Activated CD4-positive, alpha-beta T cell treated with anti-CD3 and anti-CD28 coated beads, Interleukin-2, amount 10 ng/mL, durations not matched to agents 24 days and 14 days (primary cell): ENCODE results near the gene LRP8. TPM values are rescaled to one million over a fixed set of nuclear protein-coding genes. Genes with fewer than 3 reads are reported as not detected.
A peak's percentile ranks its signal among the peaks of the same experiment; 100 is the strongest.

Experiments
- DNase-seq: peaks from one replicate; pipeline ENCODE4 v3.0.0; 2022
- H3K27ac Mint-ChIP-seq: one replicate; pipeline ENCODE4 v1.8.0; 2022; ENCODE audit warnings: mild to moderate bottlenecking, mixed read lengths
- H3K27me3 Mint-ChIP-seq: one replicate; pipeline ENCODE4 v1.8.0; 2022; ENCODE audit warnings: mixed read lengths
- H3K36me3 Mint-ChIP-seq: one replicate; pipeline ENCODE4 v1.8.0; 2022; ENCODE audit warnings: low read depth, mild to moderate bottlenecking, mixed read lengths
- H3K4me1 Mint-ChIP-seq: one replicate; pipeline ENCODE4 v1.8.0; 2021; ENCODE audit warnings: mixed read lengths
- H3K4me3 Mint-ChIP-seq: one replicate; pipeline ENCODE4 v1.8.0; 2022; ENCODE audit warnings: mild to moderate bottlenecking, moderate library complexity, mixed read lengths
- H3K9me3 Mint-ChIP-seq: one replicate; pipeline ENCODE4 v1.8.0; 2021; ENCODE audit warnings: mixed read lengths
- intact Hi-C: fragments of 100-400 bp; cut with micrococcal nuclease; formaldehyde crosslinking; loops from one replicate; pipeline ENCODE4 v1.15.1; 2023
- total RNA-seq: library from RNA; stranded (reverse); gene quantifications from 2 replicates; pipeline ENCODE4 v1.2.3, GENCODE V29; 2022

LRP8 gene
- total RNA-seq, result 76.8 and 81.6 TPM in 2 replicates

- Mint-ChIP-seq H3K9me3 (no peaks in the 10 kb centered on the region), H3K27me3 (no peaks in the 10 kb centered on the region), H3K4me1 (peaks cover 32% of the 10 kb centered on the region), H3K36me3 (peaks cover 34% of the 10 kb centered on the region), H3K4me3 (peak within 1 kb of the TSS; percentile 99), H3K27ac (peak within 1 kb of the TSS; percentile 98)
- intact Hi-C loops, result loop anchor here (5.0 kb wide), 4 partner anchors 724 to 1711 kb away; partner anchors contain the start of genes BTF3L4, ORC1, OSBPL9 and PRPF38A
- peak; percentile 95 for DNase-seq
Measured at GRCh38 chr1:53328009-53328461, at the start of gene LRP8. Gene LRP8 (minus strand): TSS chr1:53328070. CDS start chr1:53327912, 158 bp downstream.

GRCh38 chr1:53377438-53377841 is 49.6 kb upstream of the LRP8 start:
- peaks cover 22% of the 10 kb centered on the region for H3K27me3 Mint-ChIP-seq
- no peaks in the 10 kb centered on the region for H3K9me3 Mint-ChIP-seq
- H3K4me1 Mint-ChIP-seq, result no peaks in the 10 kb centered on the region
- H3K36me3 Mint-ChIP-seq, result no peaks in the 10 kb centered on the region
- intact Hi-C loops, result no loop called here
- no peak overlapping the region for H3K4me3 Mint-ChIP-seq
- no peak overlapping the region for H3K27ac Mint-ChIP-seq
- DNase-seq, result no peak

DNA sequence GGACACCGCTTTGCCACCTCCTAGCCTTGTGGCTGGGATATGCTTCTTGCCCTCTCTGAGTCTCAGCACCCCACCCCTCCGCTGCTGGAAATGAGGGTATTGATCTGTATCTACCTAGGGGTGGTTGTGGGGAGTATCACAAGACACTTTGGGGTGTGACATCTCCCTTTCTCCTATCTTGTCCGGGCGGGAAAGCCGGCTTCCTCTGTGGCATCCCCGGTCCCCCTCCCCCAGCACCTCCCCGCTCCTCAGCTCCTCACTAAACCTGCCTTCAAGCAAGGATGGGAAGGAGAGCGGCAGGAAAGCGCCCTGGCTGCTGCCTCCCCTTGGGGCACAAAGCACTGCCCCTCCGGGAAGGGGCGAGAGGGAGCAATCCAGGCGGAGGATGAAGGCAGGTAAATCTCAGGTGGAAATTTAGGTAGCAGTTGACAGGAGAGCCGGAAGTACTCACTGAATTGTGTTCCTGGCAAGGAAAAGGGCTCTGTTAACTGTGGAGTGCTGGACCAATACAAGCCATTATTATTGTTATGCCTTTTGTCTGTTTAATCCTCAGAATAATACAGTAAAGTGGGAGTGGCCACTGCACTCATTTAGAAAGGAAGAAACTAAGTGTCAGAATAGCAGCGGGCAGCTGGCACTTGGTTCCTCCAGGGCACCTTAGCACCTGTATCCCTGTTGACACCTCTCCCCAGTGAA is 49.0 kb upstream of the LRP8 start:
- no peak overlapping the region for H3K4me3 Mint-ChIP-seq

DNA sequence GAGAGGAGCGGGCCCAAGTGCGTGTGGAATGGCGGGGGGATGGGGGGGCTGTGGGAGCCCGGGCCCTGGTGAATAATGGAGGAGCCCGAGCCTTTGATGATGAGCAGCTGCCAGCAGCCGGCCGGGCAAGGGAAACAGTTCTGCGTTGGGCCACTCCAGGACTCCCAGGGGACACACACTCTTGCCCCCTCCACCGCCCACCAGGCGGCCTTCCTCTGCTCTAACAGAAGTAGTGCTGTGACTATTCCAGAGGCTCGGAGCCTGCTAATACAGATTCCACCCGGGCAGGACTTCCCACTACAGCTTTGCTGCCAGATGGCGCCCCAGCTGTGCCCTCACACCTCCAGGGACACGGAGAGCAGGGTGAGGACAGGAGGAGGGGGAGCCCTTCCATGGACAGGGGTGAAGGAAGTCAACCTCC is 48.2 kb upstream of the LRP8 start:
- H3K27me3 Mint-ChIP-seq, result peaks cover 11% of the 10 kb centered on the region
- no peak overlapping the region for H3K4me3 Mint-ChIP-seq
- DNase-seq, result no peak
- H3K4me1 Mint-ChIP-seq, result no peaks in the 10 kb centered on the region
- H3K27ac Mint-ChIP-seq, result no peak overlapping the region
- no peaks in the 10 kb centered on the region for H3K9me3 Mint-ChIP-seq
- intact Hi-C loops, result no loop called here
- H3K36me3 Mint-ChIP-seq, result no peaks in the 10 kb centered on the region

More for the DNA sequence above, 49.0 kb upstream of the LRP8 start:
- Mint-ChIP-seq H3K4me1 (no peaks in the 10 kb centered on the region), H3K27me3 (peaks cover 20% of the 10 kb centered on the region), H3K36me3 (no peaks in the 10 kb centered on the region), H3K9me3 (no peaks in the 10 kb centered on the region), H3K27ac (no peak overlapping the region)
- intact Hi-C loops, result no loop called here
- DNase-seq, result no peak

DNA sequence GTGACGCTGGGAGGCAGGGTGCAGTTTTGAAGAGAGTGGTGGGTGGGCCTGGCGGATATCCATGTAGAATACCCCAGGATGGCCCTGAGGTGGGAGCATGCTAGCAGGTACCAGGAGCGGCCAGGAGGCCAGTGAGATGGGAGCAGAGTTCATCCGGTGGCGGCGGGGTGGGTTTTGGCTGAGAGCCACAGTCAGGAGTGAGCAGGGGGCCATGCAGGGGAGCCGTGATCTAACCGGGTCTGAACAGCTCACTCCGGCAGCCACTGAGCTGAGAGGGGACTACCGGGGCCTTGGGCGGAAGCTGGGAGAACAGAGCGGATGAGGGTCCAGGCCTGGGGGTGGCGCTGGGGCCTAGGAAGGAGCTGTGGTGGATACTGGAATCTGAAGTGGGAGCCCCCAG is 47.6 kb upstream of the LRP8 start:
- H3K9me3 Mint-ChIP-seq, result no peaks in the 10 kb centered on the region
- no peaks in the 10 kb centered on the region for H3K4me1 Mint-ChIP-seq
- no peak overlapping the region for H3K4me3 Mint-ChIP-seq
- intact Hi-C loops, result no loop called here
- no peaks in the 10 kb centered on the region for H3K36me3 Mint-ChIP-seq
- DNase-seq, result no peak
- no peak overlapping the region for H3K27ac Mint-ChIP-seq
- peaks cover 10% of the 10 kb centered on the region for H3K27me3 Mint-ChIP-seq

DNA sequence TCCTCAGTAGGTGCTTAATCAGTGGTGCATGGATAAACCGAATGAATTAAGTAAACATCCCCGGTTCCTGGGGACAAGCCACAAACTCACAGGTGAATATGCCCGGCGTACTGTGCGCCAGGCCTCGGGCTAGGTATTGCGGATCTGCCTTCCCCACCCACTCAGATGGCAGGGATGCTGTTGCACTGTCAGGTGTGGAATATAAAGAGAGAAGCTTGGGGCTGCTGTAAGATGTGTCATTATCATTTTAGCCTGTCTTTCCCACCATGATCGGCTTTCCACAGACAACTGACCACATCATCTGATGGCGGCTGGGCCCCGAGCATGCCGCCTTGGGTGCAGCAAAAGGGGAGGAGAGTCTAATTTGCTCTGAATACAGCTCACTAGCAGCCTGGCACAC is 45.4 kb upstream of the LRP8 start:
- Mint-ChIP-seq H3K27ac (no peak overlapping the region), H3K9me3 (no peaks in the 10 kb centered on the region), H3K4me1 (peaks cover 4% of the 10 kb centered on the region), H3K4me3 (no peak overlapping the region), H3K27me3 (peaks cover 4% of the 10 kb centered on the region), H3K36me3 (no peaks in the 10 kb centered on the region)
- intact Hi-C loops, result no loop called here
- DNase-seq, result no peak

DNA sequence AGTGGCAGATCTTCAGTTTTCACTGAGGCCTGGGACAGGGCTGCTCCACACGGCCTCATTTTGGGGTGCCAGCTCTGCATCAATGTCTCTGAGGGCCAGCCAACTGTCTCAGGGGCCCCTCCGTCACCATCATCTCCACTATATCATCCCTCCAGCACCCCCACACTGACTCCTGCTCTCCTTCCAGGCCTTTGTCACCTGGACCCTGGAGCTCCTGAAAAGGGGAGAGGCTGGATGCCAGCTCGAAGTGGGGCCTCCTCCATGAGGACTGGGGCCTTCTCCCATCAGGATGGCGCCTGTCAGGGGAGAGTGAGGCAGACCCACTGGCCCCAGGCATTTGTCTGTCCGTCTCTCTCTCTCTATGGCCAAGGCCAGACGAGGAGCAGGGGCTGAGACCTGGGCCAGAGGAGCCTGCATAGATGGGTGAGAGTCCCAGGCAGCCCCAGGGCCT is 44.7 kb upstream of the LRP8 start:
- H3K4me3 Mint-ChIP-seq, result no peak overlapping the region
- peaks cover 11% of the 10 kb centered on the region for H3K4me1 Mint-ChIP-seq
- no peaks in the 10 kb centered on the region for H3K9me3 Mint-ChIP-seq

DNA sequence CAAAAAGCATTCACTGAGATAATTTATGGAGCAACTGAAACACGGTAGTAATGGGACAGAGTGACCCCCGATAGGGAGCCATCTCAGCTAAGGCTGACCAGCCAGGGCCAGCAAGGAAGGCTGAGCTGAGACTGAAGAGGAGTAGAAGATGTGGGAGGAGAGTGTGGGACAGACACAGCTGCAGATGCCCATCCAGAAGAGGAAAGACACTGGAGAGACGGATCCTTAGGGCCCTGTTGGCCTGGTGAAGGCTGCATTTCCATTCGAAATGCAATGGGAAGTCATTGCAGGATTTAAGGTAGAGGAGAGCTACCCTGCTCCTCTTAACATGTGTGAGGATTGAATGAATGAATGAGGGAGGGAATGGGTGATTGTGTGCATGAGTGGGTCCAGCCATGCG is 44.0 kb upstream of the LRP8 start:
- Mint-ChIP-seq H3K36me3 (peaks cover 2% of the 10 kb centered on the region), H3K27me3 (peaks cover 3% of the 10 kb centered on the region), H3K9me3 (no peaks in the 10 kb centered on the region), H3K4me1 (peaks cover 16% of the 10 kb centered on the region), H3K4me3 (no peak overlapping the region), H3K27ac (no peak overlapping the region)
- intact Hi-C loops, result no loop called here
- DNase-seq, result no peak

More for the DNA sequence above, 44.7 kb upstream of the LRP8 start:
- Mint-ChIP-seq H3K36me3 (peaks cover 2% of the 10 kb centered on the region), H3K27ac (no peak overlapping the region), H3K27me3 (peaks cover 4% of the 10 kb centered on the region)
- intact Hi-C loops, result no loop called here
- DNase-seq, result no peak

GRCh38 chr1:53371121-53371666 is 43.3 kb upstream of the LRP8 start:
- no peak overlapping the region for H3K27ac Mint-ChIP-seq
- peaks cover 16% of the 10 kb centered on the region for H3K4me1 Mint-ChIP-seq
- no peak for DNase-seq
- peaks cover 2% of the 10 kb centered on the region for H3K36me3 Mint-ChIP-seq
- no peaks in the 10 kb centered on the region for H3K9me3 Mint-ChIP-seq
- intact Hi-C loops, result no loop called here
- no peak overlapping the region for H3K4me3 Mint-ChIP-seq
- H3K27me3 Mint-ChIP-seq, result peaks cover 3% of the 10 kb centered on the region

- no peak for DNase-seq
- Mint-ChIP-seq H3K4me1 (peaks cover 16% of the 10 kb centered on the region), H3K4me3 (no peak overlapping the region), H3K9me3 (no peaks in the 10 kb centered on the region), H3K27me3 (peaks cover 3% of the 10 kb centered on the region), H3K27ac (no peak overlapping the region), H3K36me3 (peaks cover 2% of the 10 kb centered on the region)
- intact Hi-C loops, result no loop called here
Measured at GRCh38 chr1:53370369-53370961, 42.6 kb upstream of the LRP8 start.

DNA sequence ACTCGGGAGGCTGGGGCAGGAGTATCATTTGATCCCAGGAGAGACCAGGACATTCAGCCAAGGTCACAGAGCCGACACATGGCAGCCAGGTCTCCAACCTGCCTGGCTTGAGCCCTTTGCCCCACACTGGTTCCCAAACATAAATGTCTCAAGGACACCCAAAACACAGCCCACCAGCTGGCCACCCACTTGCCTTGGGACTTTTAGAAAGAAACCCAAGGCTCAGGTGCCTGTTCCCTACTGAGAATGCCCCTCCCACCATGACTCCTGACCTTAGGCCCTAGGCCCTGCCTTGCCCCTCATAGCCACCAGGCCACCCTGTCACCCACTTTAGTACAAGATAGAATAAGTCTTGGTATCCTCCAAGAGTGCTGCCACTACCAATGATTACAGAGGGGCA is 41.9 kb upstream of the LRP8 start:
- Mint-ChIP-seq H3K27ac (no peak overlapping the region), H3K4me3 (no peak overlapping the region), H3K4me1 (peaks cover 16% of the 10 kb centered on the region), H3K36me3 (peaks cover 2% of the 10 kb centered on the region), H3K27me3 (no peaks in the 10 kb centered on the region), H3K9me3 (no peaks in the 10 kb centered on the region)
- intact Hi-C loops, result no loop called here
- DNase-seq, result no peak

DNA sequence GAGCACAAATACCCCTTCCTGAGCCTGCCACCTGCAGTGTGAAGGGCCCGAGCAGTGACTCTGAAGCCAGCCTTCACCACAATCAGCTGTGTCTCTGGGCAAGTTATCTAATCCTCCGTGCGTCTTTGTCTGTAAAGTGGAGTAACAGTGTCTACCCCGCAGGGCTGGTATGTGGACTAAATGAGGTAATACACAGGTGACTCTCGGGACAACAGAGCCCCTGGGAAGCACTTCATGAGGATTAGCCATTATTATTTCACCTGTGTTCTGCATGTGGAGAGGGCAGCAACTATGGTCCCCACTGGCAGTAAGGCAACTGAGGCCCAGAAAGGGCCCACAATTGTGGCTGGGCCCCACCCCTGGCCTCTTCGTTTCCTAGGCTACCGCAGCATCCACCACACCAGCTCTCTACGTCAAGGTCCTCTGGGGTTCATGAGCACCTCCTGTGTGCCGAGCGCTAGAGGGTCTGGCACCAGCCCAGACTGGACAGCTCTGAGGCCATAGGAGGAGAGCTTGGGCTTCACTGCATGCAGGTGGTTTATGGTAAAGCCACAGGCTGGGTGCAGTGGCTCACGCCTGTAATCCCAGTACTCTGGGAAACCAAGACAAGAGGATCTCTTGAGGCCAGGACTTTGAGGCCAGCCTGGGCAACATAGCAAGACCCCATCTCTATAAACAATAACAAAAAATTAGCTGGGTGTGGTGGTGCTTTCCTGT is 41.3 kb upstream of the LRP8 start:
- H3K27me3 Mint-ChIP-seq, result no peaks in the 10 kb centered on the region
- H3K27ac Mint-ChIP-seq, result no peak overlapping the region
- DNase-seq, result no peak
- no peak overlapping the region for H3K4me3 Mint-ChIP-seq
- peaks cover 16% of the 10 kb centered on the region for H3K4me1 Mint-ChIP-seq
- H3K9me3 Mint-ChIP-seq, result no peaks in the 10 kb centered on the region
- intact Hi-C loops, result no loop called here
- peaks cover 2% of the 10 kb centered on the region for H3K36me3 Mint-ChIP-seq

- Mint-ChIP-seq H3K36me3 (peaks cover 2% of the 10 kb centered on the region), H3K9me3 (no peaks in the 10 kb centered on the region), H3K27ac (peak overlapping the region; percentile 84), H3K27me3 (peaks cover 2% of the 10 kb centered on the region), H3K4me1 (peaks cover 16% of the 10 kb centered on the region), H3K4me3 (peak overlapping the region; percentile 83)
- intact Hi-C loops, result loop anchor here (1.0 kb wide), 1 partner anchor 27 kb away; no protein-coding TSS in a partner anchor
- DNase-seq, result no peak
Measured at GRCh38 chr1:53368314-53369033, 40.6 kb upstream of the LRP8 start.
